Vagina (tissue), 2 donors: ENCODE results near the gene MYLK.

ENCODE experiments used
- POLR2A ChIP-seq, 2 donors: fragments of 450-650 bp; IDR thresholded peaks; one replicate each; pipeline ENCODE4 v1.6.1; 2017; ENCODE audit warnings: antibody characterized with exemption in 2 of 2, mild to moderate bottlenecking in 2 of 2, moderate library complexity in 2 of 2
- POLR2AphosphoS5 ChIP-seq, 2 donors: sonication (generic); formaldehyde crosslinking; IDR thresholded peaks; one replicate each; pipeline ENCODE4 v1.9.0; 2017; ENCODE audit warnings: antibody characterized with exemption in 2 of 2, mild to moderate bottlenecking in 2 of 2, low read depth in 1 of 2; ENCODE audit not compliant: insufficient read depth in 1 of 2
- TF ChIP-seq, protein P1 (sequence below), 3 experiments: fragments of 450-650 bp in 2 of 3; fragments of 200-600 bp in 1 of 3; sonication (generic) in 1 of 3; IDR thresholded peaks; one replicate each; pipeline ENCODE4 v1.5.1; 2017 to 2019; ENCODE audit warnings: antibody characterized with exemption in 3 of 3, mild to moderate bottlenecking in 2 of 3, moderate library complexity in 2 of 3

DNA sequence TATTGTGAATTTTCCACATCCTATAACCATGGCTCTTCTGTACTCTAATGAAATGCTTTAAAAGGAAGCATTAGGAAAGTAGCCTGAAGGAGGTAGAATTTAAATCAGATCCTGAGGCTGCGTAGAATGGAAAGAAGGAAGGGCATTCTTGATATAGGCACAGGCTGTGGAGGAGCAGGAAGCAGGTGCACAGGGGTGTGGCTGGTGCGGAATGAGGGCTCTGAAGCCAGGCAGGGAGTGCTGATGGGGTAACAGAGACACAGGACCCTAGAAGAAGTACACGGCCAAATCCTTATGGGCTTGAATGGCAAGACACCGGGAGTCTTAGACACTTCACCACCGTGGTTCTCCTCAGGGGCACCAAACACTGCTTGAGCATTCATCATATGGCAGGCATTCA is 97.0 kb downstream of the MYLK start:
- TF ChIP-seq, protein P1, sequence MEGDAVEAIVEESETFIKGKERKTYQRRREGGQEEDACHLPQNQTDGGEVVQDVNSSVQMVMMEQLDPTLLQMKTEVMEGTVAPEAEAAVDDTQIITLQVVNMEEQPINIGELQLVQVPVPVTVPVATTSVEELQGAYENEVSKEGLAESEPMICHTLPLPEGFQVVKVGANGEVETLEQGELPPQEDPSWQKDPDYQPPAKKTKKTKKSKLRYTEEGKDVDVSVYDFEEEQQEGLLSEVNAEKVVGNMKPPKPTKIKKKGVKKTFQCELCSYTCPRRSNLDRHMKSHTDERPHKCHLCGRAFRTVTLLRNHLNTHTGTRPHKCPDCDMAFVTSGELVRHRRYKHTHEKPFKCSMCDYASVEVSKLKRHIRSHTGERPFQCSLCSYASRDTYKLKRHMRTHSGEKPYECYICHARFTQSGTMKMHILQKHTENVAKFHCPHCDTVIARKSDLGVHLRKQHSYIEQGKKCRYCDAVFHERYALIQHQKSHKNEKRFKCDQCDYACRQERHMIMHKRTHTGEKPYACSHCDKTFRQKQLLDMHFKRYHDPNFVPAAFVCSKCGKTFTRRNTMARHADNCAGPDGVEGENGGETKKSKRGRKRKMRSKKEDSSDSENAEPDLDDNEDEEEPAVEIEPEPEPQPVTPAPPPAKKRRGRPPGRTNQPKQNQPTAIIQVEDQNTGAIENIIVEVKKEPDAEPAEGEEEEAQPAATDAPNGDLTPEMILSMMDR (IDR thresholded peaks at IDR 0.05), result no peak
- TF ChIP-seq POLR2A (IDR thresholded peaks at IDR 0.05) (no peak), POLR2AphosphoS5 (IDR thresholded peaks at IDR 0.05; ENCODE audit: insufficient read depth in 1 of 2, low read depth in 1 of 2) (no peak)
